Myocyte (in vitro differentiated cells): ENCODE results near the gene TDRD10. TPM values are rescaled to one million over a fixed set of nuclear protein-coding genes. Genes with fewer than 3 reads are reported as not detected.
"Not testable (repeated sequence)": the region's sequence is repeated elsewhere in the genome, so short reads cannot be mapped to it uniquely, and the experiment has no call there.

Experiments used
- DNase-seq: peaks from one replicate; pipeline ENCODE4 v3.0.0-alpha.2; 2012; ENCODE audit warnings: low read depth
- total RNA-seq: library from RNA; depleted of rRNA; stranded (reverse); fragments of >200 nt; gene quantifications from 2 replicates; pipeline ENCODE4 v1.2.3, GENCODE V29; 2014

Gene TDRD10
- total RNA-seq, 1 donor from 2014 or later, result not detected

- DNase-seq, result no peak
Observed at GRCh38 chr1:154514066-154514553, 12.1 kb downstream of the TDRD10 start.

- DNase-seq, result no peak
Observed at GRCh38 chr1:154517661-154518060, 15.6 kb downstream of the TDRD10 start.

- no peak for DNase-seq
Observed at GRCh38 chr1:154519591-154519991, 17.6 kb downstream of the TDRD10 start.

GRCh38 chr1:154520333-154520732 is 18.3 kb downstream of the TDRD10 start:
- DNase-seq, result peak; percentile 52

GRCh38 chr1:154521695-154522094 is 19.7 kb downstream of the TDRD10 start:
- no peak for DNase-seq

GRCh38 chr1:154524881-154525280 is 22.9 kb downstream of the TDRD10 start:
- no peak for DNase-seq

- DNase-seq, result no peak
Observed at GRCh38 chr1:154527192-154527591, 25.2 kb downstream of the TDRD10 start.

- DNase-seq, result no peak
Observed at GRCh38 chr1:154529308-154529707, 27.3 kb downstream of the TDRD10 start.

- DNase-seq, result not testable (repeated sequence)
Observed at GRCh38 chr1:154531950-154532349, 29.9 kb downstream of the TDRD10 start.

GRCh38 chr1:154533952-154534844 is 32.2 kb downstream of the TDRD10 start:
- no peak for DNase-seq

GRCh38 chr1:154536570-154536969 is 34.6 kb downstream of the TDRD10 start:
- peak; percentile 49 for DNase-seq

GRCh38 chr1:154539486-154540483 is 37.8 kb downstream of the TDRD10 start:
- no peak for DNase-seq

GRCh38 chr1:154541231-154541630 is 39.2 kb downstream of the TDRD10 start:
- DNase-seq, result no peak

GRCh38 chr1:154546264-154547063 is 44.4 kb downstream of the TDRD10 start:
- DNase-seq, result peak; percentile 72

- DNase-seq, result no peak
Observed at GRCh38 chr1:154547105-154547732, 45.2 kb downstream of the TDRD10 start.

GRCh38 chr1:154548028-154548427 is 46.0 kb downstream of the TDRD10 start:
- no peak for DNase-seq

GRCh38 chr1:154549202-154549770 is 47.3 kb downstream of the TDRD10 start:
- no peak for DNase-seq

- no peak for DNase-seq
Observed at GRCh38 chr1:154550070-154550469, 48.1 kb downstream of the TDRD10 start.

GRCh38 chr1:154550657-154551056 is 48.6 kb downstream of the TDRD10 start:
- no peak for DNase-seq

GRCh38 chr1:154551474-154551873 is 49.5 kb downstream of the TDRD10 start:
- no peak for DNase-seq
